SU-DHL-6 (cell line): ENCODE results near the gene CDKL4.

Source experiments
- H2AFZ ChIP-seq: fragments of 200-600 bp; sonication (generic); 2 replicates; pipeline ENCODE4 v1.6.1; 2014; ENCODE audit warnings: low read depth, mild to moderate bottlenecking, moderate library complexity, mixed read lengths, antibody characterized with exemption, low read length; ENCODE audit not compliant: severe bottlenecking
- H3F3A ChIP-seq: fragments of 200-600 bp; shearing (Covaris generic); 2 replicates; pipeline ENCODE4 v1.6.0; 2016; ENCODE audit warnings: antibody characterized with exemption, mild to moderate bottlenecking; ENCODE audit not compliant: insufficient read depth
- H3K27ac ChIP-seq: fragments of 200-600 bp; sonication (generic); 2 replicates; pipeline ENCODE4 v1.5.1; 2016; ENCODE audit warnings: low read depth, mild to moderate bottlenecking, low read length, moderate library complexity, mixed read lengths
- H3K27me3 ChIP-seq: fragments of 200-600 bp; sonication (generic), shearing (Covaris generic); 2 replicates; pipeline ENCODE4 v1.6.0; 2014; ENCODE audit warnings: mild to moderate bottlenecking, low read length
- H3K36me3 ChIP-seq: fragments of 200-600 bp; sonication (generic); 2 replicates; pipeline ENCODE4 v1.6.1; 2014; ENCODE audit warnings: mild to moderate bottlenecking, low read length, mixed read lengths
- H3K4me2 ChIP-seq: fragments of 300-600, 200-600 bp; shearing (Covaris generic), sonication (generic); 2 replicates; pipeline ENCODE4 v1.6.0; 2014; ENCODE audit warnings: low read length, low read depth, mild to moderate bottlenecking; ENCODE audit not compliant: poor library complexity, severe bottlenecking
- H3K4me3 ChIP-seq: fragments of 200-600 bp; sonication (generic); 2 replicates; pipeline ENCODE4 v1.5.1; 2014; ENCODE audit warnings: antibody characterized with exemption, low read length, mild to moderate bottlenecking, mixed read lengths; ENCODE audit not compliant: insufficient read depth, poor library complexity, severe bottlenecking
- H3K79me2 ChIP-seq: fragments of 200-600 bp; sonication (generic); 2 replicates; pipeline ENCODE4 v1.6.1; 2014; ENCODE audit warnings: mild to moderate bottlenecking, low read length, moderate library complexity; ENCODE audit not compliant: insufficient read depth
- H3K9ac ChIP-seq: fragments of 200-600 bp; sonication (generic); 2 replicates; pipeline ENCODE4 v1.7.0; 2014; ENCODE audit warnings: mild to moderate bottlenecking, low read length
- H3K9me2 ChIP-seq: fragments of 200-600 bp; sonication (generic); replicated peaks from 2 replicates; pipeline ENCODE4 v1.6.1; 2014; ENCODE audit warnings: low read length; ENCODE audit not compliant: insufficient read depth
- H3K9me3 ChIP-seq: fragments of 200-600 bp; sonication (generic); 2 replicates; pipeline ENCODE4 v1.6.1; 2014; ENCODE audit warnings: low read length, mixed read lengths; ENCODE audit not compliant: insufficient read depth
- H4K20me1 ChIP-seq: fragments of 200-600 bp; sonication (generic); 2 replicates; pipeline ENCODE4 v1.6.1; 2014; ENCODE audit warnings: low read depth, mild to moderate bottlenecking, antibody characterized with exemption, low read length, moderate library complexity, mixed read lengths
- CTCF ChIP-seq: fragments of 200-600 bp; sonication (generic); IDR thresholded peaks from one replicate; pipeline ENCODE4 v1.5.1; 2017; ENCODE audit warnings: antibody characterized with exemption, mild to moderate bottlenecking, low read length, moderate library complexity; ENCODE audit not compliant: insufficient read depth, poor library complexity, severe bottlenecking
- EZH2phosphoT487 ChIP-seq: fragments of 200-600 bp; sonication (generic), shearing (Covaris generic); conservative IDR thresholded peaks from 2 replicates; pipeline ENCODE4 v1.6.1; 2018; ENCODE audit warnings: mild to moderate bottlenecking, antibody characterized with exemption, low read length, moderate library complexity, mixed read lengths

Gene CDKL4

DNA sequence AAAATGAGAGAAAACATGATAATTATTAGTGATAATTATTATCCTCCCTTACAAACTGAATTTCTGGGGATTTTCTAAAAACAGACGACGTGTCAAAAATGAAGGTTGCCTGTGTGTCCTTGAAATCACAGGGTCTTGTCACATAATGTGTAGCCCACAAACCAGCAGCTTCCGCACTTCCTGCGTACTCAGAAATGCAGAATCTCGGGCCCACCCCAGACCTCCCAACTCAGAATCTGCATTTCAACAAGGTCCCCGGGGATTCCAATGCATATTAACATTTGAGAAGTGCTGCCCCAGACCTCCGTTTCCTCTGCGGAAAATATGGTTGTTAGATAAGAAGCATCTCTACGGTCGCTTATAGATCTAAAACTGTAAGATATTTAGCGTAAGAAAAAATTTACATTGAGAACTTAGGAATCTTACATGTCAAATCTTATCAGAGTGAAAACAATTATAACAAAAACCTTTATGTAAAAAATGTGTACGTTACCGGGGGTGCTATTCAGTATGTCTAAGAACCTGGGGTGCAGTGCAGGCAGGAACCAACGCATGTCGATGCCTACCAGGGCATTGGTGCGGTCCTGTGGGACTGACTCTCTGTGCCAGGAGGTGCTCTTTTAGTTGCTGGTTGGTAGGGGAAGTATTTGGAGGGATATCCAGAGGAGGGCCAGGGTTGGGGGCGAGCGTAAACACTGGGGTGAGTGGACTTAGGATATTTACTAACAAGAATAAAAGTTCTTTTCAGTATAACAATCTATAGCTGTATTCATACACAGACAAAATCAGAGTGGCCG, 15.2 kb downstream of the CDKL4 start:
- no peak for TF ChIP-seq CTCF
- no peak for TF ChIP-seq EZH2phosphoT487
- Histone ChIP-seq H3K36me3 (no peaks in the 10 kb centered on the region), H3K9ac (peak overlapping the region; percentile 36), H3K9me2 (no peaks in the 10 kb centered on the region), H3K27ac (no peak overlapping the region), H3F3A (no peaks in the 10 kb centered on the region), H3K9me3 (no peaks in the 10 kb centered on the region), H3K4me2 (peak overlapping the region; percentile 60), H3K4me3 (peak overlapping the region; percentile 19), H2AFZ (peak overlapping the region; percentile 95), H3K79me2 (no peaks in the 10 kb centered on the region), H3K27me3 (no peaks in the 10 kb centered on the region), H4K20me1 (no peaks in the 10 kb centered on the region)

DNA sequence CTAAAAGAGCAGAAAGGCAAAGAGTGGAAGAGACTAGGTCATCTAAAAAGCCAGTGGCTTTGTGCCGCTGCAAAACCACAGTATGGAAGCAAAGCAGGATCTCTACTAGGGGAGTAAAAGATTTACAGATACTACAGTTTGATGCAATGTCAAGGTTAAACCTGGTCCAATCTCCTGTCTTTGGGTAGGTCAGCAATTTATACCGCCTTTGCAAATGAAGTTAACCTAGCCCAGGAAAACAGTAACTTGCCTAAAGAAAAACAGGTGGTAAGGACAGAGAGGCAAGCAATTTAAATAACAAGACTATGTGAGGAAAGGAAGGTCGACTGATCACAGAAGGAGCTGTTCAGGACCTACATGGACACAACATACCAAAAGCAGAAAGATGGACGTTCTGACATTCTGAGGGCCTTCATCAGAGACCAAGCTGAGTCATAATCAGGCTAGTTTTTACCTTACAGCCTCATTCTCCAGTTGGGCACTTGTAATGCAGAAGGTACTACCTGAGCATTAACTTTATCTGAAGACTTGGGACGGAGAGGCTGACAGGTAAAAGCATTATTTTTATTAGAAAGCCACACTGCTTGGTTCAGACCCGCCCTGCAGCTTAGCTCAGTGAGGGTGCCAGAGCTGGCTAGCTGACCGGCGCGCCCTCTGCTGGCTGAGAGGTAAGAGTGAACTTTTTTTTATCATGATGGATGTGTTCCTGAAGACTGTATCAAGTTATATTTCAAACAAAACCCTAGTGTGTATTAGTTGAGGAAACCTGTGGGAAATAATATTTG, 15.9 kb downstream of the CDKL4 start:
- H3K36me3 ChIP-seq: no peaks in the 10 kb centered on the region
- no peaks in the 10 kb centered on the region for H3K9me3 ChIP-seq
- no peaks in the 10 kb centered on the region for H4K20me1 ChIP-seq
- no peaks in the 10 kb centered on the region for H3K27me3 ChIP-seq
- peak; percentile 84 for TF ChIP-seq CTCF
- no peak for TF ChIP-seq EZH2phosphoT487
- peak overlapping the region; percentile 19 for H3K4me3 ChIP-seq
- no peaks in the 10 kb centered on the region for H3K79me2 ChIP-seq
- H3K4me2 ChIP-seq: peak overlapping the region; percentile 60
- H2AFZ ChIP-seq: peak overlapping the region; percentile 95
- H3K9ac ChIP-seq: peak overlapping the region; percentile 36; the same call in 1 of the 2 replicates
- H3K9me2 ChIP-seq: no peaks in the 10 kb centered on the region
- H3F3A ChIP-seq: no peaks in the 10 kb centered on the region
- no peak overlapping the region for H3K27ac ChIP-seq

DNA sequence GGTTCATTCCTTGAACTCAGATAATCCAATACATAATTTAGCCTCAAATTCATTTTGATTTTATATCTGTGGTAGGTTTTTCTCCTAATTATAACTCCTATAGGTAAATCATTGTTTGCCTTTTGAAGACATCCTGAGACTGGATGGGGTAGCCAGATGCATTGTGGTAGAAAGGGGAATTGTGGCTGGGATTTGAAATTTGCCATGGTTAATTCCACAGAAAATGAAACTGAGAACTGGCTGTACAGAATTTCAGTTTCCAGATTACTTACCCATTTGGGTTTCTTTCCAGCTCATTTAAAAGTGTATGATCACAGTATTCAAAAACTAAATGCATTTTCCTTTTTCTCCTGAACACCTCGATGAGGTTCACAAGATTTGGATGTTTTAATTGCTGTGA, 18.2 kb downstream of the CDKL4 start:
- Histone ChIP-seq H3K36me3 (no peaks in the 10 kb centered on the region), H4K20me1 (no peaks in the 10 kb centered on the region), H3K4me3 (no peak overlapping the region), H3K27ac (no peak overlapping the region), H3K9ac (no peak overlapping the region), H3F3A (no peaks in the 10 kb centered on the region), H3K4me2 (no peak overlapping the region), H3K27me3 (no peaks in the 10 kb centered on the region), H3K79me2 (no peaks in the 10 kb centered on the region), H3K9me2 (no peaks in the 10 kb centered on the region), H2AFZ (no peak overlapping the region), H3K9me3 (no peaks in the 10 kb centered on the region)
- TF ChIP-seq CTCF: no peak
- TF ChIP-seq EZH2phosphoT487: no peak
